Smooth muscle cell of the brain vasculature (primary cell): Measurements from ENCODE around the gene HIPK1.
A peak's percentile ranks its signal among the peaks of the same experiment; 100 is the strongest.

Source experiments
- DNase-seq: peaks from one replicate; pipeline ENCODE4 v3.0.0-alpha.2; 2012; ENCODE audit warnings: low read depth, low spot score

Gene HIPK1

GRCh38 chr1:113928941-113929749, at the start of gene HIPK1:
Gene HIPK1, plus strand, starts transcription at chr1:113929324.
- peak; percentile 63 for DNase-seq

- DNase-seq = no peak
Measured at GRCh38 chr1:113879739-113880038, 49.4 kb upstream of the HIPK1 start.

DNA sequence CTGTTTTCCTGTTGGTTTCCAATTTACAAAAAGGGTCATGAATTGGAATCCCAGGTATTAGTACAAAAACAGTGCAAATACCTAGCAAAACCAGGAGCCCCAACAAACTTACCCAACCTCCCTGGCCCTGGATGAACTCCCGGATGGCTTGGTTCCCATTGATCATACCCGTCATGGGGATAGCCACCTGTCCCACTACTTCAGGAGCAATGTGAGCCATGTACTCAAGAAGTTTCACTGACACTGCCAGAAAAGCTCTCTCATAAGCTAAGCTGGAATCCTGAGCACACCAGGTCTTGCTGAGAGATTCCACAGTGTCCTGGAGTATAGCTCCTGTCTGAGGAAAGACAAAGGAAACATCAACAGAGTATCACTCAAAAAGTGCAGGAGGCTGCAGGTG, 47.5 kb upstream of the HIPK1 start:
- no peak for DNase-seq

GRCh38 chr1:113886417-113887401, 42.4 kb upstream of the HIPK1 start:
- no peak for DNase-seq

DNA sequence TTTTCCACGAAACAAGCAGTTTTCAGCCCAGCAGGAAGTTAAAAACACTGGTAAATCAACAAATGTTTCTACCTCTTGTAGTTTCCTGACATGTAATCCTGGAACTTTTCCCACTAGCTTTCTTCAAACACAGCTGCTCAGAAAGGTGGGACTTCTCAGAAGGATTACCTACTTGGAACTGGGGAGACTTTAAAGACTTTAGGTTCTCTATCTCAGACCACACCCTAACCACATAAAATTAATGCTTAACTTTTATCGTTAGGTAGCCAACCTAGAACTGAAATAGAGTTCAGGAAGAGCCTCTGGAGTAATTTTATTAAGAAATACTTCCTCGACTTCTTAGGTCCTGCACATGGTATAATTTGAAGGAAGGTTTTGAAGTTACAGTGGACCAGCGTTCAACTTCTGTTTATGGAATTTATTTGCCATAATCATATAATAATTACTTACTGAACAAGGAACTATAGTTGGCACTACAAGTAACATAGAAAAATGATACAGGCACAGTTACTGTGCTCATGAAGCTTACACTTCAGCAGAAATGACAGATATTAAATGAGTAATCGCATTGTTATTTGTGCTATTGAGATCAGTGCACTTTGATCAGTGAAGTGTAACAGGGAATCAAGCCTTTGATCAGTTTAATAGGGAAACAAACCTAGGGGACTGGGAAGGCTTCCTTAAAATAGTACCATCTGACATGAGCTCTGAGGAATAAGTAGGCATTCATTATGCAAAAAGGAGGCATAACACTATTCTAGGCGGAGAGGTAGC, 41.5 kb upstream of the HIPK1 start, which contains the start of gene BCL2L15:
TSS of gene BCL2L15 (minus strand) at position 180 of the 774 bp plus-strand sequence. CDS start 206 bp downstream, outside the sequence.
- no peak for DNase-seq

DNA sequence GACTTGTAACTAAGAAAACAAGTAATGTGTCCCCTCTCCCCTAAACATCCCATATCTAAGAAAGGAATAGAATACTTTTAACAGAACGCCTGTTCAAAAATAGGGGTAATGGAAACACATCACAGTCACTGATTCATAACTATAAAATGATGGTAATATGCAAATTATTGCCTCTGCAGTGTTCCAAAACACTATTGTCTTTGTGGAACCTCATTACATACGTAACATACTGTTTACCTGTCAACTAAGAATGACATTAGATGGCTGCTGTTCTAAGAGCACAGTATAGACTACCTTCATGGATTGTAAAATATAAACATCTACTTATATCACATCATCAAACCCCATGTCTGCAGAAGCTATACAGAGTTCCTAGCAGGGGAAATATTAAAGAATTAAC, 38.3 kb upstream of the HIPK1 start:
- no peak for DNase-seq

DNA sequence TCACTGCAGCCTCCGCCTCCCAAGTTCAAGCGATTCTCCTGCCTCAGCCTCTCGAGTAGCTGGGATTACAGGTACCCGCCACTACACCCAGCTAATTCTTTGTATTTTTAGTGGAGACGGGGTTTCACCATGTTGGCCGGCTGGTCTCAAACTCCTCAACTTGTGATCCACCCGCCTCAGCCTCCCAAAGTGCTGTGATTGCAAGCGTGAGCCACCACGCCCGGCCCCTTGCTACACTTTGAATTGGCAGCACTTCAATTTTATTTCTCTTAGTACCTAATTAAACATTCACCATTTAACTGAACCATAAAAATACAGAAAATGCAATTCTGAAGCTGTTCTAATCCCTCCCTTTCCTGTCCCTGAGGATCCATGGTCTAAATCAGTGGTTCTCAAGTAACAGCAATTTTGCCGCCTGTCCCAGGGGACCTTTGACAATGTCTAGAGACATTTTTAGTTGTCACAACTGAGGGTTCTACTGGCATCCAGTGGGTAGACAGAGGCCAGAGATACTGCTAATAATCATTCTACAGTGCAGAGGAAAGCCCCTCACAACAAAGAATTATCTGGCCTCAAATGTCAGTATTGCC, 37.4 kb upstream of the HIPK1 start:
- no peak for DNase-seq

DNA sequence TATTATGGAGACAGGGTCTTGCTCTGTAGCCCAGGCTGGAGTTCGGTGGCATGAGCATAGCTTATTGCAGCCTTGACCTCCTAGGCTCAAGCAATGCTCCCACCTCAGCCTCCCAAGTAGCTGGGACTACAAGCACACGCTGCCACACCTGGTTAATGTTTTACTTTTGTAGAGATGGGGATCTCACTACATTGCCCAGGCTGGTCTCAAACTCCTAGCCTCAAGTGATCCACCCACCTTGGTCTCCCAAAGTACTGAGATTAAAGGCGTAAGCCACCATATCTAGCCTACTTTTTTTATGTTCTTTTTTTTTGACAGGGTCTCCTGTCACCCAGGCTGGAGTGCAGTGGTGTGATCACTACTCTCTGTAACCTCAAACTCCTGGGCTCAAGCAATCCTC, 35.9 kb upstream of the HIPK1 start:
- no peak for DNase-seq

GRCh38 chr1:113895098-113895497, 34.0 kb upstream of the HIPK1 start:
- no peak for DNase-seq

GRCh38 chr1:113895961-113896360, 33.2 kb upstream of the HIPK1 start:
- DNase-seq = no peak

GRCh38 chr1:113898241-113898814, 30.8 kb upstream of the HIPK1 start:
- no peak for DNase-seq

GRCh38 chr1:113899111-113899510, 30.0 kb upstream of the HIPK1 start:
- DNase-seq = no peak

DNA sequence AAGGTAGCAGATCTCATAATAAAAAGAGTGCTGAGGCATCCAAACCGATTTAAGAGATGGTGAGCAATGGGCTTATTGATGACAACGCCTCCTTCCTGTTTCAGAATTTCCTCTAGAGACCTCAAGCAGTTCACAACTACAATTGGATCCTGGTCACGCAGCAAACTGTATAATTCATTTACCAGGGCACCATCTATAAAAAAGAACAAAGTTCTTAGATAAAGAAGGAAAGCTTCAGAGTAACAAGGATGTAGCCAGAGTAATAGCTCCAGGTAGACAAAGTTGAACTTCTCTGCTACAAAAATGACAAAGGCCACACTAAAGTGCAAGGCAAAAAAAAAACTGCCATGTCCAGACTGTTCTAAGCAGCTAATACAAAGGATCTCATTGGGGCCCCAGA, 27.9 kb upstream of the HIPK1 start:
- DNase-seq = no peak

GRCh38 chr1:113903501-113904292, 25.4 kb upstream of the HIPK1 start:
- DNase-seq = no peak

DNA sequence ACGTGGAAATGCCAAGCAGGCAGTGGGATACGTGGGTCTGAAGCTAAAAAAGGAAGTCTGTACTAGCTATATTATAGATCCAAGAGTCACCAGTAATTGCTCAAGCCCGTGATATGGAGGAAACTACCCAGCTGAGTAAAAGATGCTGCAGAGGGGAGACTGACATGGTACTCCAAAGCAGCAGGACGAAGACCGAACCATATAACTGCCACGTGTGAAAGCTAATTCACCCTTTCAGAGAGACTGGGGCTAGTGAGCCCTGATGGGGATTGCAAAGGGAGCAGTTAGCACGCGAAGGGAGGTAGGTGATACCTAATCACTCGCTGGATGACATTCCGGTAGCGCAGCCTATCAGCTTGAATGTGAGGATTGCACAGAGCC, 24.8 kb upstream of the HIPK1 start:
- no peak for DNase-seq

DNA sequence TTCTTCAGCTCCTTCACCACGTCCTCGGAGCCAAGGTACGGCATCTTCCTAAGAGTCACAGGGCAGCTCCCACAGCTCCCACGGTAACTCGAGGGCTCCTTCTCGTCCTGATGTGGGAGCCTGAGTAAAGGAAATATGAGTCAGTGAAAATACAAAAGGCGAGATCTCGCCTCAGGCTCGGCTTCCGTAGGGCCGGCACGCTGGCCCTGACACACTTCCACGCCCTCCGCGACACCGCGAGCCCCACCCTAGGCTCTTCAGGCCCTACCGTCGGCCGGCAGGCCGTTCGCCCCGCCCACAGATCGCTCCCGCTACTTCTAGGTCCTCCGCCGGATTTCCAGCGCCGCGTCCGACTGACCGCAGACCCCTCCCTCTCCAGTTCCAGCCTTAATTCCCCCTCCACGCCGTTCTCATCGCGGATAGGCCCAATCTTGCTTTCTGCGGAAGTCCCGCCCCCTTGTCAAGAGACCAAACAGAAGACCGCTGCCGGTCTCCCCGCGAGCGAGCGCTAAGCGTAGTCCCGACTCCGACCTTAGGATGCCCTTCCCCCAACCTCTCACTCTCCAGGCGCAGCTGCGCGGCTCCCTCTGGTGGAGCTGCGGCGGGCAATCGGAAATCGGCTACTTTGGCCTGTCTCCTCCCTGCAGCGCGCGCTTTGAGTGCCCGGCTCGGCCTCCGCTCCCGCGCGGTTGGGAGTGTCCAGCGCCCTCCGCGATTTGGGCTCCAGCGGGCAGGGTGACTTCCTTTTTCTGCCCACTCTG, 24.3 kb upstream of the HIPK1 start, which contains the start of the genes AP4B1 and DCLRE1B:
TSS of gene AP4B1 (minus strand) at position 126 of the 761 bp plus-strand sequence. CDS start at position 44, 82 bp downstream.
TSS of gene DCLRE1B (plus strand) at position 653 of the 761 bp plus-strand sequence. CDS start 261 bp downstream, outside the sequence.
- peak; percentile 99 for DNase-seq

GRCh38 chr1:113905435-113905861, 23.7 kb upstream of the HIPK1 start:
- DNase-seq = no peak

DNA sequence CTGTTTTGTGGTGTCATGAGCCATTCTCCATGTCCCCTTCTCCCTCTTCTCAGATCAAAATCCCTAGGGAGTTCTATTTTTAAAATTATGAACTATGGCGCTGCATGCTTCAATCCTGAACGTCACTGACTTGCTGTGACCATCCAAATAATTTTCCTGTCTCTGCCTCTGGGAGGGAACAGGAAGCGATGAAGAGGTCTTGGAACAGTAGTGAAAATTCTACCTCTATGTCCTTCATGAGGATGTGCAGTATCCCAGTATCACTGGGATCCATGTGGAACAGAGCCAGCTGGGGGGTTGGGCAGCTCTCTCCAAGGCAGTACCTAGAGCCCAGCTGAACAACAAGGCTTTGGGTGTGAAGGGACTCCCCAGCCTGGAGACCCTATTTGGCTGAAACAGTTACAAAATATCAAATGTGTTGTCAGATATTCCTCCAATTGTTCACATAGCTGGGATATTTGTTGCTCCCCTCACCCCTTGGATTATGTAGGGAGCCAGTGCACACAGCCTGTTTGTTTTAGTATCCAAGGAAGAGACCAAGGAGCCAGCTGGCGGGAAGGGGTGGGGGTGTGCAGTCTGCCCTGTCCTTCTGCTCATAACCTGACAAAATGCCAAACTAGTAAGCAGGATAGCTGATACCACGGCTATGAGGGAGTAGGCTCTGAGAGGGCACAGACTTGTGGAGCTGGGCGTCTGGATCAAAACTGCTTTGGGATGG, 16.4 kb upstream of the HIPK1 start:
- DNase-seq = no peak

- no peak for DNase-seq
Measured at GRCh38 chr1:113913312-113913668, 15.8 kb upstream of the HIPK1 start.
